ENCODE measurements around the gene KIF26B.

KIF26B gene

GRCh38 chr1:245622332-245623014 is 467.7 kb downstream of the KIF26B start:
- Histone ChIP-seq H3K36me3 (ENCODE audit: low read length) (no peaks in the 10 kb centered on the region), H2AFZ (ENCODE audit: low read depth, low read length, severe bottlenecking) (no peak overlapping the region), H3K9me3 (ENCODE audit: insufficient read depth, low read length) (no peaks in the 10 kb centered on the region), H3K4me2 (ENCODE audit: low read depth, low read length, poor library complexity, severe bottlenecking) (no peak overlapping the region), H3K27ac (ENCODE audit: low read depth, low read length) (no peak overlapping the region), H4K20me1 (ENCODE audit: low read depth, low read length) (no peaks in the 10 kb centered on the region), H3K27me3 (ENCODE audit: low read length) (no peaks in the 10 kb centered on the region), H3K79me2 (ENCODE audit: insufficient read depth, low read length) (no peaks in the 10 kb centered on the region), H3K9ac (ENCODE audit: low read length) (no peak overlapping the region), H3K4me3 (ENCODE audit: insufficient read depth, low read length, poor library complexity, severe bottlenecking) (no peak overlapping the region), H3K9me2 (replicated peaks; ENCODE audit: insufficient read depth, low read length) (no peaks in the 10 kb centered on the region), H3F3A (ENCODE audit: insufficient read depth) (no peaks in the 10 kb centered on the region)
- TF ChIP-seq, protein P1, sequence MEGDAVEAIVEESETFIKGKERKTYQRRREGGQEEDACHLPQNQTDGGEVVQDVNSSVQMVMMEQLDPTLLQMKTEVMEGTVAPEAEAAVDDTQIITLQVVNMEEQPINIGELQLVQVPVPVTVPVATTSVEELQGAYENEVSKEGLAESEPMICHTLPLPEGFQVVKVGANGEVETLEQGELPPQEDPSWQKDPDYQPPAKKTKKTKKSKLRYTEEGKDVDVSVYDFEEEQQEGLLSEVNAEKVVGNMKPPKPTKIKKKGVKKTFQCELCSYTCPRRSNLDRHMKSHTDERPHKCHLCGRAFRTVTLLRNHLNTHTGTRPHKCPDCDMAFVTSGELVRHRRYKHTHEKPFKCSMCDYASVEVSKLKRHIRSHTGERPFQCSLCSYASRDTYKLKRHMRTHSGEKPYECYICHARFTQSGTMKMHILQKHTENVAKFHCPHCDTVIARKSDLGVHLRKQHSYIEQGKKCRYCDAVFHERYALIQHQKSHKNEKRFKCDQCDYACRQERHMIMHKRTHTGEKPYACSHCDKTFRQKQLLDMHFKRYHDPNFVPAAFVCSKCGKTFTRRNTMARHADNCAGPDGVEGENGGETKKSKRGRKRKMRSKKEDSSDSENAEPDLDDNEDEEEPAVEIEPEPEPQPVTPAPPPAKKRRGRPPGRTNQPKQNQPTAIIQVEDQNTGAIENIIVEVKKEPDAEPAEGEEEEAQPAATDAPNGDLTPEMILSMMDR (IDR thresholded peaks at IDR 0.05; ENCODE audit: insufficient read depth, low read length, poor library complexity, severe bottlenecking) = no peak
- no peak for TF ChIP-seq EZH2phosphoT487 (conservative IDR thresholded peaks at IDR 0.05; ENCODE audit: low read length)

GRCh38 chr1:245641384-245641783 is 486.6 kb downstream of the KIF26B start:
- Histone ChIP-seq H3K4me2 (ENCODE audit: low read depth, low read length, poor library complexity, severe bottlenecking) (no peak overlapping the region), H3K27ac (ENCODE audit: low read depth, low read length) (no peak overlapping the region), H3K9me3 (ENCODE audit: insufficient read depth, low read length) (peaks cover 12% of the 10 kb centered on the region), H3K79me2 (ENCODE audit: insufficient read depth, low read length) (no peaks in the 10 kb centered on the region), H3K27me3 (ENCODE audit: low read length) (no peaks in the 10 kb centered on the region), H3K9me2 (replicated peaks; ENCODE audit: insufficient read depth, low read length) (no peaks in the 10 kb centered on the region), H3K9ac (ENCODE audit: low read length) (no peak overlapping the region), H4K20me1 (ENCODE audit: low read depth, low read length) (no peaks in the 10 kb centered on the region), H3K36me3 (ENCODE audit: low read length) (no peaks in the 10 kb centered on the region), H3F3A (ENCODE audit: insufficient read depth) (no peaks in the 10 kb centered on the region), H3K4me3 (ENCODE audit: insufficient read depth, low read length, poor library complexity, severe bottlenecking) (no peak overlapping the region), H2AFZ (ENCODE audit: low read depth, low read length, severe bottlenecking) (no peak overlapping the region)
- no peak for TF ChIP-seq EZH2phosphoT487 (conservative IDR thresholded peaks at IDR 0.05; ENCODE audit: low read length)
- TF ChIP-seq, protein P1 (IDR thresholded peaks at IDR 0.05; ENCODE audit: insufficient read depth, low read length, poor library complexity, severe bottlenecking) = no peak

DNA sequence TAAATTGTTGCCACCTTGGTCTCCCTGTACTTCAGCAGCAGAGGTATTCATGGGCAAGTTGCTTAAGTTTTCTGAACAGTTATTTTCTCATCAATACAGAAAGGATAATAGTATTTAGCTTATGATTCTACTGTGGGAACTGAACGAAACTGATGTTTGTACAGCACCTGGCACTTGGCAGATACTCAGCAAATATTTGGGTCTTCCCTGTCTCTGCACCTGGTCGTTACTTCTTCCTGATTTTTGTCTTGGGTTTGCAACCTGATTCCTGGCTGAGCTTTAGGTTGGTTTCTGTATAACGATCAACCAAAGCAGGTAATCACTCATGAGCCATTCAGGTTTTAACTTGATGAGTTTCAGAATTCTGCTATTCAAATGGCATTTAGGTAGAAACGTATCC is 490.6 kb downstream of the KIF26B start:
- H3K27ac ChIP-seq (ENCODE audit: low read depth, low read length) = no peak overlapping the region
- H3K9me2 ChIP-seq (replicated peaks; ENCODE audit: insufficient read depth, low read length) = no peaks in the 10 kb centered on the region
- no peaks in the 10 kb centered on the region for H3F3A ChIP-seq (ENCODE audit: insufficient read depth)
- no peak overlapping the region for H3K4me2 ChIP-seq (ENCODE audit: low read depth, low read length, poor library complexity, severe bottlenecking)
- no peak overlapping the region for H3K9ac ChIP-seq (ENCODE audit: low read length)
- H3K27me3 ChIP-seq (ENCODE audit: low read length) = no peaks in the 10 kb centered on the region
- peaks cover 12% of the 10 kb centered on the region for H3K9me3 ChIP-seq (ENCODE audit: insufficient read depth, low read length)
- no peaks in the 10 kb centered on the region for H4K20me1 ChIP-seq (ENCODE audit: low read depth, low read length)
- H3K4me3 ChIP-seq (ENCODE audit: insufficient read depth, low read length, poor library complexity, severe bottlenecking) = no peak overlapping the region
- no peaks in the 10 kb centered on the region for H3K36me3 ChIP-seq (ENCODE audit: low read length)
- H3K79me2 ChIP-seq (ENCODE audit: insufficient read depth, low read length) = no peaks in the 10 kb centered on the region
- TF ChIP-seq, protein P1 (IDR thresholded peaks at IDR 0.05; ENCODE audit: insufficient read depth, low read length, poor library complexity, severe bottlenecking) = no peak
- TF ChIP-seq EZH2phosphoT487 (conservative IDR thresholded peaks at IDR 0.05; ENCODE audit: low read length) = no peak
- no peak overlapping the region for H2AFZ ChIP-seq (ENCODE audit: low read depth, low read length, severe bottlenecking)

Data from SU-DHL-6 (cell line).